CD4-positive, alpha-beta T cell treated with Interleukin-1 beta for 1 hour (primary cell): ENCODE data around the gene OR51B4.
"Not testable (repeated sequence)": the region's sequence is repeated elsewhere in the genome, so short reads cannot be mapped to it uniquely, and the experiment has no call there.

Source experiments
- DNase-seq, 2 donors: peaks; one replicate each; pipeline ENCODE4 v3.0.0-alpha.2; 2020 to 2022

The OR51B4 gene

GRCh38 chr11:5301846-5302245 lies at the start of gene OR51B4:
Gene OR51B4, minus strand, starts transcription at chr11:5301946. Its CDS starts 0 bp downstream, at chr11:5301946.
- DNase-seq, result no peak

GRCh38 chr11:5351208-5351607 lies 49.5 kb upstream of the OR51B4 start, which contains the start of gene OR51B6:
Gene OR51B6, plus strand, starts transcription at chr11:5351508. Its CDS starts 0 bp downstream, at chr11:5351508.
- no peak for DNase-seq

GRCh38 chr11:5349550-5349949 lies 47.8 kb upstream of the OR51B4 start:
- DNase-seq, result no peak

GRCh38 chr11:5348551-5349194 lies 46.9 kb upstream of the OR51B4 start:
- DNase-seq, result no peak

GRCh38 chr11:5345831-5346230 lies 44.1 kb upstream of the OR51B4 start:
- DNase-seq, result no peak

GRCh38 chr11:5343474-5344335 lies 42.0 kb upstream of the OR51B4 start, which contains the start of gene OR51B5:
Gene OR51B5, minus strand, starts transcription at chr11:5343524. Its CDS starts 0 bp downstream, at chr11:5343524.
- DNase-seq, result no peak

- no peak for DNase-seq
These were observed 38.1 kb upstream of the OR51B4 start for GRCh38 chr11:5339771-5340322.

GRCh38 chr11:5337253-5337652 lies 35.5 kb upstream of the OR51B4 start:
- DNase-seq, result not testable (repeated sequence)

- no peak for DNase-seq
These were observed 34.6 kb upstream of the OR51B4 start for GRCh38 chr11:5336331-5336730.

- DNase-seq, result no peak
These were observed 33.4 kb upstream of the OR51B4 start for GRCh38 chr11:5335170-5335569.

- no peak for DNase-seq
These were observed 22.5 kb upstream of the OR51B4 start, which contains the start of gene OR51B2 for GRCh38 chr11:5324197-5324596. Gene OR51B2, minus strand, starts transcription at chr11:5324297. Its CDS starts 0 bp downstream, at chr11:5324297.

- no peak for DNase-seq
These were observed 15.5 kb upstream of the OR51B4 start for GRCh38 chr11:5317292-5317691.

- not testable (repeated sequence) for DNase-seq
These were observed 11.7 kb upstream of the OR51B4 start for GRCh38 chr11:5313326-5314023.

- no peak for DNase-seq
These were observed 8.7 kb upstream of the OR51B4 start for GRCh38 chr11:5310423-5310822.

- no peak for DNase-seq
These were observed 5.7 kb upstream of the OR51B4 start for GRCh38 chr11:5307256-5308019.

- DNase-seq, result no peak
These were observed 2.3 kb upstream of the OR51B4 start for GRCh38 chr11:5304046-5304445.

- DNase-seq, result no peak
These were observed 1.9 kb upstream of the OR51B4 start for GRCh38 chr11:5303626-5304025.

- no peak for DNase-seq
These were observed 1.5 kb downstream of the OR51B4 start for GRCh38 chr11:5300251-5300650.

GRCh38 chr11:5298451-5298850 lies 3.3 kb downstream of the OR51B4 start:
- no peak for DNase-seq

- DNase-seq, result no peak
These were observed 3.9 kb downstream of the OR51B4 start for GRCh38 chr11:5297721-5298323.

- DNase-seq, result not testable (repeated sequence)
These were observed 7.3 kb downstream of the OR51B4 start for GRCh38 chr11:5294342-5294995.
